LNCaP clone FGC (cell line): ENCODE measurements around the gene HACL1.

ENCODE experiments used
- DNase-seq: peaks from one replicate; pipeline ENCODE4 v3.0.0-alpha.2; 2011; ENCODE audit warnings: low read depth
- H3K4me3 ChIP-seq: 2 replicates; pipeline ENCODE4 v1.5.1; 2011; ENCODE audit warnings: mild to moderate bottlenecking, low read depth, low read length, control low read depth
- CTCF ChIP-seq: IDR thresholded peaks from 2 replicates; pipeline ENCODE4 v1.5.1; 2012; ENCODE audit warnings: mild to moderate bottlenecking; ENCODE audit not compliant: control insufficient read depth, insufficient read depth; ENCODE audit errors: extremely low read depth

Gene HACL1

DNA sequence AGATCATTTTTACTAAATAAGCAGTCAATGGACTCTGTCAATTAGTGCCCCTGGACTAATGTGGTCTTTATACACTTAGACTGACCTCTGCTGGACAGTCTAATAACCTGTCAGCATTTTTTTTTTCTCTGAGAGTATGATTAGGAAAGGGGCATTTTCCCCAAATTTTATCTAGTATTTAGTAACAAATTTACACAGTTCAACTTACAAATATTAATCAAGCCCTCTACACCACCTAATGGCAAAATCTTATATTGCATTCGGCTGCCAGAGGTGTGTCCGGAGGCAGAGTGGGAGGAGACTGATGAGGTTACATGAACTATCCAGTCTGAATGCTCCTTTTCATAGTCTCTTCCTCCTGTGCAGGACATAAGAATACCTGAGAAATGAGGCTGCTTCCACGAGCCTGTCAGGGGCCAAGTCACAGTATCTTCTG, 43.8 kb downstream of the HACL1 start:
- DNase-seq = peak; percentile 70
- TF ChIP-seq CTCF = peak; percentile 65
- no peak overlapping the region for H3K4me3 ChIP-seq

DNA sequence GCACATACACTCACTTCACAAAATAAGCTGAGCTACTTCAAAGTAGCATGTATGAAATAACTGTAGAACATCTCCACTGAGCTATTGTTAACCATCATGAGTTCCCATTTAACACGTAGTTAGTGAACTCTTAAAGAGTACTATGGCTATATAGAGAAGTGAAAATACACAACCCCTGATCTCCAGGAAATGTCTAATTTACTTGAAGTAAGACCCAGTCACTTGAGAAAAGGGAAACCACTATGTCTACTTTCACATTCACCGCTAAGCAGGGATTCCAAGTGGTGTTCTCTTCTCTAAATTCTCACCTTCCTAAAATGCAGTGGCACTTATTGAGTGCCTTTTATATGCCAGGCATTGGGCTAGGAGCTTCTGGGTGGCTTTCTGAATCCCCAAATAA, 44.9 kb downstream of the HACL1 start:
- DNase-seq = no peak
- TF ChIP-seq CTCF = no peak
- no peak overlapping the region for H3K4me3 ChIP-seq

DNA sequence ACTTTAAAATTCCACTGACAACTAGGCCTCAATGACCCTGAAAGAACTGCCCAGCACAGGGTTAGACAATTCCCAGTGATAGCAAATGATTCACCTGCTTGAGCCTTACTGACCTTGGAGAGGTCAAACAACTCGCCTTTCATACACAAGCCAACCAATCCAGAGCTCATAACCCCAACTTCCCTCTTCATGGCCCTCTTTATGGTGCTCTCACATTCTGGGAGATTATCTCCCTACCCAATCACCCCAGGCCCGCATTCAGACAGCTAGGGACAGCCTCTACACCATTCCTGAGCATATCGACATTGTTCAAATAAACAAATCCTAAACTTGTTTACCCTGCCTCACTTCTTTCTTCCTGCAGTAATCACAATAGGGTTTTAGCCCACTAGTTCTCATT, 47.6 kb downstream of the HACL1 start:
- no peak overlapping the region for H3K4me3 ChIP-seq
- TF ChIP-seq CTCF = no peak
- no peak for DNase-seq

DNA sequence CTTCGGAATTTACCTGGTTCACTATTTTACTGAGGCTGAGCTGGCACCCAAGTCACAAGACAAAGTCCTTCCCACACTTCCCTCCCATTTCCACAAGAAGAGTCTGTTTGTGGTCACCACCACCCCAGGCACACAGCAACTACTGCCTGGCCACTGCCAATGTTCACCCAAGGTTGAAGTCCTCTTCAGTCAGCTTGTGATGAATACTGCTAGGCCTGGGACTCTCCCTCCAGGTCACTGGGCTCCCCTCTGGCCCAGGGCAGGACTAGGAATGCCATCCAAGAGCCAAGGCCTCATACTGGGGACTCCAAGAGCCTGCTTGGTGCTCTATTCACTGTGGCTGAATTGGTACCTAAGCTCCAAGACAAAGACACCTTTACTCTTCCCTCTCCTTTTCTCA, 49.5 kb downstream of the HACL1 start:
- no peak for DNase-seq
- H3K4me3 ChIP-seq = no peak overlapping the region
- no peak for TF ChIP-seq CTCF

- TF ChIP-seq CTCF = no peak
- no peak overlapping the region for H3K4me3 ChIP-seq
- no peak for DNase-seq
These were observed 51.5 kb downstream of the HACL1 start for GRCh38 chr3:15549846-15550245.

DNA sequence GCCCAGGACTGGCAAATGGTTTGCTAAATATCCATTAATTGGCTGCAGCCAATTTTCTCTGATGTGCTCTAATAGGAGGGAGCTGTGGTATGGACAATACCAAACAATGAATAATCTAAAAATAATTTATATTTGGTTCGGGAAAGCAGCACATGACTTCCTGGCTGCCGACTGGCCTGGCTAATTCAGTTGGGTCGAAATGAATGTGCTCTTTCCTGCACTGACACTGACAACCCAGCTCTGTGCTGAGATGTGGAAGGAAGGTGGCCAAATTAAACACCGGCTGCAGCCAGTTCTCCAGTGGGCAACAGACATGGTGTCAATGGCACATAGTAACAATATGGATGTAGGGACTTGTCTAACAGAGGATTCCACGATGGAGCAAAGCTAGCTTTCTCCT, 58.8 kb downstream of the HACL1 start:
- no peak for DNase-seq
- H3K4me3 ChIP-seq = no peak overlapping the region
- no peak for TF ChIP-seq CTCF

DNA sequence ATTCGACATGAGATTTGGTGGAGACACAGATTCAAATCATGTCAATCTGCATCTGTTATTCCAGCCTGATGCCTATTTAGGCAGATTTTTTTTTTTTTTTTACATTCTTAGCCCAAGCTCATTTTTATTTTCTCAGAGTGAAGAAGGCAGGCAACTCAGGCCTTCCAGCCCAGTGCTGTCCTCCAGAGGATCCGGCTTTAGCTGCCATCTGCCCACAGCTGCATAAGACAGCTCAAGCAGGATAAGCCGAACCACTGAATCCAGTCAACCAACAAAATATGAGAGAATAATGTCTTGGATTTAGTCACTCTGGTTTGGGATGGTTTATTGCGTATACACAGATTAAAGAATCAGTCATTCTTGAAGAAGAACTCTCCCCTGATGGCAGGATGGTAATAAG, 60.0 kb downstream of the HACL1 start:
- DNase-seq = no peak
- no peak for TF ChIP-seq CTCF
- H3K4me3 ChIP-seq = no peak overlapping the region
